Upper lobe of left lung (tissue), 6 donors: ENCODE data around the gene YWHAQ. TPM values are rescaled to one million over a fixed set of nuclear protein-coding genes. Genes with fewer than 3 reads are reported as not detected.
"Not testable (repeated sequence)": the region's sequence is repeated elsewhere in the genome, so short reads cannot be mapped to it uniquely, and the experiment has no call there.

Source experiments
- ATAC-seq, 2 donors: fragments of 200-7000 bp; cut with Tn5 transposase; one replicate each; pipeline ENCODE4 v1.9.1; 2022; ENCODE audit warnings: mild to moderate bottlenecking in 2 of 2, moderate library complexity in 2 of 2; ENCODE audit not compliant: low FRiP score in 2 of 2
- DNase-seq, 2 donors: peaks; one replicate each; pipeline ENCODE4 v3.0.0-alpha.2; 2019 to 2020
- H3K27ac ChIP-seq, 4 donors: fragments of 200-600 bp; sonication (generic); one replicate each; pipeline ENCODE4 v1.5.1; 2016 to 2019
- H3K27me3 ChIP-seq, 4 donors: fragments of 200-600 bp; sonication (generic); one replicate each; pipeline ENCODE4 v1.5.1; 2017 to 2019
- H3K36me3 ChIP-seq, 4 donors: fragments of 200-600 bp; sonication (generic); one replicate each; pipeline ENCODE4 v1.5.1; 2016 to 2019
- H3K4me1 ChIP-seq, 4 donors: fragments of 200-600 bp; sonication (generic); one replicate each; pipeline ENCODE4 v1.5.1; 2018 to 2019
- H3K4me3 ChIP-seq, 4 donors: fragments of 200-600 bp; sonication (generic); one replicate each; pipeline ENCODE4 v1.5.1; 2017 to 2019; ENCODE audit warnings: mild to moderate bottlenecking in 2 of 4, moderate library complexity in 1 of 4
- H3K9me3 ChIP-seq, 4 donors: fragments of 200-600 bp; sonication (generic); one replicate each; pipeline ENCODE4 v1.5.1; 2018 to 2019
- EP300 ChIP-seq, 4 donors: sonication (generic); formaldehyde crosslinking; IDR thresholded peaks; one replicate each; pipeline ENCODE4 v1.5.1; 2017; ENCODE audit warnings: antibody characterized with exemption in 4 of 4, control low read depth in 2 of 4
- POLR2A ChIP-seq, 4 donors: fragments of 450-650 bp; IDR thresholded peaks; one replicate each; pipeline ENCODE4 v1.5.1; 2016 to 2017; ENCODE audit warnings: antibody characterized with exemption in 4 of 4, mild to moderate bottlenecking in 2 of 4
- POLR2AphosphoS5 ChIP-seq, 2 donors: sonication (generic); formaldehyde crosslinking; IDR thresholded peaks; one replicate each; pipeline ENCODE4 v1.5.1; 2017; ENCODE audit warnings: antibody characterized with exemption in 2 of 2
- WGBS, 2 donors: methylation state at CpG; one replicate each; pipeline ENCODE4 v1.1.5; 2017 to 2018; 5-methylcytosine and 5-hydroxymethylcytosine counted together
- total RNA-seq, 6 donors: library from RNA; depleted of rRNA in 4 of 6; stranded (reverse); fragments of >200 nt in 4 of 6; gene quantifications; one replicate each; pipeline versions ENCODE4 v1.1.0 to v1.2.1, GENCODE V29; 2016 to 2021
- TF ChIP-seq, protein P1 (sequence below), 6 experiments: fragments of 450-650 bp in 4 of 6; fragments of 200-600 bp in 2 of 6; sonication (generic) in 2 of 6; IDR thresholded peaks; one replicate each; pipeline ENCODE4 v1.5.1; 2016 to 2019; ENCODE audit warnings: antibody characterized with exemption in 6 of 6
- donor health status: DM: no; HTN: no; CAD: no; lungs with moderate emphysema.
- donor health status: DM: no; HTN: yes; CAD: no; lungs with severe emphysema.

The YWHAQ gene
- total RNA-seq, 6 donors from 2014 or later, result 67.1 to 223 (median 176) TPM

DNA sequence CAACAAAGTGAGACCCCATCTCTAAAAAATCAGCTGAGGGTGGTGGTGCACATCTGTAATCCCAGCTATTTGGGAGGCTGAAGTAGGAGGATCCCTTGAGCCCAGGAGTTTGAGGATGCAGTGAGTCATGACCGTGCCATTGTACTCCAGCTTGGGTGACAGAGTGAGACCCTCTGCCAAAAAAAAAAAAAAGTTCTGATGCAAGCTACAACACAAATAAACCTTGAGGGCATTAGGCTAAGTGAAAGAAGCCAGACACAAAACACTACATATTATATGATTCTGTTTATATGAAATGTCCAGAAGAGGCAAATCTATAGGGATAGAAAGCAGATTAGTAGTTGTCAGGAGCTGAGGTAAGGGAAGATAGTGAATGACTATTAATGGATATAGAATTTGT is 13.0 kb downstream of the YWHAQ start:
- peaks cover 28 to 61% (median 41%) of the 10 kb centered on the region in 4 donors for H3K4me1 ChIP-seq
- TF ChIP-seq EP300 (IDR thresholded peaks at IDR 0.05), result no peak
- no peak for TF ChIP-seq POLR2AphosphoS5 (IDR thresholded peaks at IDR 0.05)
- TF ChIP-seq, protein P1, sequence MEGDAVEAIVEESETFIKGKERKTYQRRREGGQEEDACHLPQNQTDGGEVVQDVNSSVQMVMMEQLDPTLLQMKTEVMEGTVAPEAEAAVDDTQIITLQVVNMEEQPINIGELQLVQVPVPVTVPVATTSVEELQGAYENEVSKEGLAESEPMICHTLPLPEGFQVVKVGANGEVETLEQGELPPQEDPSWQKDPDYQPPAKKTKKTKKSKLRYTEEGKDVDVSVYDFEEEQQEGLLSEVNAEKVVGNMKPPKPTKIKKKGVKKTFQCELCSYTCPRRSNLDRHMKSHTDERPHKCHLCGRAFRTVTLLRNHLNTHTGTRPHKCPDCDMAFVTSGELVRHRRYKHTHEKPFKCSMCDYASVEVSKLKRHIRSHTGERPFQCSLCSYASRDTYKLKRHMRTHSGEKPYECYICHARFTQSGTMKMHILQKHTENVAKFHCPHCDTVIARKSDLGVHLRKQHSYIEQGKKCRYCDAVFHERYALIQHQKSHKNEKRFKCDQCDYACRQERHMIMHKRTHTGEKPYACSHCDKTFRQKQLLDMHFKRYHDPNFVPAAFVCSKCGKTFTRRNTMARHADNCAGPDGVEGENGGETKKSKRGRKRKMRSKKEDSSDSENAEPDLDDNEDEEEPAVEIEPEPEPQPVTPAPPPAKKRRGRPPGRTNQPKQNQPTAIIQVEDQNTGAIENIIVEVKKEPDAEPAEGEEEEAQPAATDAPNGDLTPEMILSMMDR (IDR thresholded peaks at IDR 0.05), result no peak
- TF ChIP-seq POLR2A (IDR thresholded peaks at IDR 0.05), result no peak
- 33 to 61% methylated on average over 1 of the region's 1 CpG for WGBS, 2 donors

DNA sequence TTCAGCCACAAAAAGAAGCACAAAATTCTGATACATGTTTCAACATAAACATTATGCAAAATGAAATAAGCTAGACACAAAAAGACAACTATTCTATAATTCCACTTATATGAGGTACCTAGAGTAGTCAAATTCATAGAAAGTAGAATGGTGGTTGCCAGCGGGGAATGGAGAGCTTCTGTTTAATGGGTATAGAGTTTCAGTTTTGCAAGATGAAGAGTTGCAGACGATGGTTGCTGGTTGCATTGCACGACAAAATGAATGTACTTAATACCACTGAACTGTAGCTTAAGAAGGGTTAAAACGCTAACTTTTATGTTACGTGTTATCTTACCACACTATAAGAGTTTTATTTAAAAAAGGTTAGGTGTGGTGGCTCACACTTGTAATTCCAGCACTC is 13.5 kb downstream of the YWHAQ start:
- no peak overlapping the region for H3K4me3 ChIP-seq
- H3K36me3 ChIP-seq, result no peaks in the 10 kb centered on the region
- TF ChIP-seq EP300 (IDR thresholded peaks at IDR 0.05) (no peak), POLR2A (IDR thresholded peaks at IDR 0.05) (no peak), POLR2AphosphoS5 (IDR thresholded peaks at IDR 0.05) (no peak)
- TF ChIP-seq, protein P1 (IDR thresholded peaks at IDR 0.05), result no peak
- WGBS, 2 donors, result 88 to 92% methylated on average over 5 of the region's 5 CpGs
- no peaks in the 10 kb centered on the region for H3K9me3 ChIP-seq
- no peak for ATAC-seq
- no peaks in the 10 kb centered on the region for H3K27me3 ChIP-seq
- H3K27ac ChIP-seq, result no peak overlapping the region
- no peak for DNase-seq
- peaks cover 28 to 62% (median 45%) of the 10 kb centered on the region in 4 donors for H3K4me1 ChIP-seq

More for the DNA sequence above, 13.0 kb downstream of the YWHAQ start:
- DNase-seq (no peak), ATAC-seq (no peak)
- Histone ChIP-seq H3K9me3 (no peaks in the 10 kb centered on the region), H3K27me3 (no peaks in the 10 kb centered on the region), H3K27ac (no peak overlapping the region), H3K36me3 (no peaks in the 10 kb centered on the region), H3K4me3 (no peak overlapping the region)

- H3K27ac ChIP-seq, result no peak overlapping the region
- no peak for ATAC-seq
- no peak for DNase-seq
- H3K4me3 ChIP-seq, result no peak overlapping the region
- TF ChIP-seq EP300 (IDR thresholded peaks at IDR 0.05) (no peak), POLR2AphosphoS5 (IDR thresholded peaks at IDR 0.05) (no peak), POLR2A (IDR thresholded peaks at IDR 0.05) (no peak)
- TF ChIP-seq, protein P1 (IDR thresholded peaks at IDR 0.05), result no peak
- H3K27me3 ChIP-seq, result no peaks in the 10 kb centered on the region
- H3K36me3 ChIP-seq, result no peaks in the 10 kb centered on the region
- H3K9me3 ChIP-seq, result no peaks in the 10 kb centered on the region
- H3K4me1 ChIP-seq, result peaks cover 13 to 65% (median 38%) of the 10 kb centered on the region in 4 donors
- 63 to 65% methylated on average over 3 of the region's 3 CpGs for whole genome bisulfite sequencing, 2 donors
Observed at GRCh38 chr2:9614562-9614961, 16.2 kb downstream of the YWHAQ start.

DNA sequence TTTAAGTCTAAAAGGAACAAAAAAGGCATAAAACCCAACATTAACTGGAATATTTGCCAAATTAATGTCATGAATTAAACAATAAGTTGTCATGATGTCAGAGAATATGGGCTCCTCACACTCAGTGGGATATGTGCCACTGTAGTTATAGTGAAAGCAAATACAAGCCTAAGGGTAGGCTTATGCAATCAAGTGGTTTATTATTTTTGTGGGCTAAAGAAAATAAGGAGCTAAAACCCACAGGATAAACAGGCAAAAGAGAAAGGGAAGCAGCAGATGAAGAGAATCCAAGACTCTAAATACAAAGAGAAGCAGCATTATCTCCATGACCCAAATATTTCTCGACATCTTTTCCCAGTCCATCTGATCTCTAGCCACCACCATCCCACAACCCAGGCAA is 17.5 kb downstream of the YWHAQ start:
- DNase-seq (no peak), ATAC-seq (peak in 1 of 2 donors; percentile 60)
- 70 to 83% methylated on average over 1 of the region's 1 CpG for WGBS, 2 donors
- Histone ChIP-seq H3K36me3 (no peaks in the 10 kb centered on the region), H3K4me1 (peaks cover 23 to 62% (median 39%) of the 10 kb centered on the region in 4 donors), H3K9me3 (no peaks in the 10 kb centered on the region), H3K27ac (no peak overlapping the region), H3K4me3 (no peak overlapping the region), H3K27me3 (no peaks in the 10 kb centered on the region)
- TF ChIP-seq, protein P1 (IDR thresholded peaks at IDR 0.05), result no peak
- TF ChIP-seq POLR2AphosphoS5 (IDR thresholded peaks at IDR 0.05) (no peak), EP300 (IDR thresholded peaks at IDR 0.05) (no peak), POLR2A (IDR thresholded peaks at IDR 0.05) (no peak)

- not testable (repeated sequence) for H3K27me3 ChIP-seq, DNase-seq, ATAC-seq, H3K27ac ChIP-seq, H3K36me3 ChIP-seq, H3K4me3 ChIP-seq, H3K9me3 ChIP-seq
- 94 to 98% methylated on average over 8 of the region's 8 CpGs for WGBS, 2 donors
- peaks cover 29 to 72% (median 47%) of the 10 kb centered on the region in 4 donors for H3K4me1 ChIP-seq
Observed at GRCh38 chr2:9611549-9611912, 19.3 kb downstream of the YWHAQ start.
